ENCODE results near the gene SPATC1L.
"Not testable (repeated sequence)": the region's sequence is repeated elsewhere in the genome, so short reads cannot be mapped to it uniquely, and the experiment has no call there.

SPATC1L gene

GRCh38 chr21:46214478-46215340 lies 30.4 kb upstream of the SPATC1L start:
- DNase-seq: no peak

GRCh38 chr21:46213620-46214286 lies 29.5 kb upstream of the SPATC1L start:
- no peak for DNase-seq

GRCh38 chr21:46212721-46213484 lies 28.6 kb upstream of the SPATC1L start:
- no peak for DNase-seq

GRCh38 chr21:46211786-46212720 lies 27.8 kb upstream of the SPATC1L start:
- DNase-seq: no peak

- no peak for DNase-seq
These were observed 27.1 kb upstream of the SPATC1L start for GRCh38 chr21:46211376-46211775.

- DNase-seq: no peak
These were observed 26.3 kb upstream of the SPATC1L start for GRCh38 chr21:46210378-46211136.

- no peak for DNase-seq
These were observed 24.8 kb upstream of the SPATC1L start for GRCh38 chr21:46208761-46209721.

GRCh38 chr21:46207920-46208591 lies 23.8 kb upstream of the SPATC1L start:
- DNase-seq: no peak

GRCh38 chr21:46207006-46207919 lies 23.0 kb upstream of the SPATC1L start:
- DNase-seq: no peak

- DNase-seq: no peak
These were observed 22.1 kb upstream of the SPATC1L start for GRCh38 chr21:46206163-46207005.

GRCh38 chr21:46205766-46206162 lies 21.5 kb upstream of the SPATC1L start:
- no peak for DNase-seq

GRCh38 chr21:46205166-46205565 lies 20.9 kb upstream of the SPATC1L start:
- DNase-seq: no peak

- DNase-seq: no peak
These were observed 18.9 kb upstream of the SPATC1L start for GRCh38 chr21:46203203-46203600.

GRCh38 chr21:46202592-46203202 lies 18.4 kb upstream of the SPATC1L start:
- no peak for DNase-seq

- DNase-seq: not testable (repeated sequence)
These were observed 16.9 kb upstream of the SPATC1L start for GRCh38 chr21:46200877-46201803.
